Measurements from ENCODE around the gene SLC17A9.

DNA sequence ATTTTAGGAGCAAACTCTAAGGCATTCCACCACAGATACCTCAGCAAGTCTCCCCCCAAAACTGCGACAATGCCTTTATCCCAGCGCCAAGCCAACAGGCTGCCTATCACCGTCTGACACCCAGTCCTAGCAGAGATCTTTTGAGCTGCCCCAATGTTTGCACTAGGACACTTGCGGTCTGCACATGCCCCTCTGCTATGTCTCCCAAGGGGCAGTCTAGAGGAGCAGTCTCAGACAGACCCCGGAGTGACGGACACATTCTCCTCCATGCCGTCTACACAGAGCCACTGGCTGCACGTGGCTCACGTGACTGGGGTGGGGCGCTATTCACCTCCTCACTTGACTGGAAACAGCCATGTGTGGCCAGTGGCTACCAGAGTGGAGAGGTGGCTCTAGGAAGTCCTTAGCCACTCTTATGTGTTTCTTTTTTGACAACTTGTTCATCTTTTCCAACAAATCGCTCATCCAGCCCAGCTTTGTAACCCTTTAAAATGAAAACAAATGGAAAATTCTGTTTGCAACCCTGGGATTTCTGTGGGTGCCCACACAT lies 42.2 kb upstream of the SLC17A9 start:
- TF ChIP-seq, protein P1, sequence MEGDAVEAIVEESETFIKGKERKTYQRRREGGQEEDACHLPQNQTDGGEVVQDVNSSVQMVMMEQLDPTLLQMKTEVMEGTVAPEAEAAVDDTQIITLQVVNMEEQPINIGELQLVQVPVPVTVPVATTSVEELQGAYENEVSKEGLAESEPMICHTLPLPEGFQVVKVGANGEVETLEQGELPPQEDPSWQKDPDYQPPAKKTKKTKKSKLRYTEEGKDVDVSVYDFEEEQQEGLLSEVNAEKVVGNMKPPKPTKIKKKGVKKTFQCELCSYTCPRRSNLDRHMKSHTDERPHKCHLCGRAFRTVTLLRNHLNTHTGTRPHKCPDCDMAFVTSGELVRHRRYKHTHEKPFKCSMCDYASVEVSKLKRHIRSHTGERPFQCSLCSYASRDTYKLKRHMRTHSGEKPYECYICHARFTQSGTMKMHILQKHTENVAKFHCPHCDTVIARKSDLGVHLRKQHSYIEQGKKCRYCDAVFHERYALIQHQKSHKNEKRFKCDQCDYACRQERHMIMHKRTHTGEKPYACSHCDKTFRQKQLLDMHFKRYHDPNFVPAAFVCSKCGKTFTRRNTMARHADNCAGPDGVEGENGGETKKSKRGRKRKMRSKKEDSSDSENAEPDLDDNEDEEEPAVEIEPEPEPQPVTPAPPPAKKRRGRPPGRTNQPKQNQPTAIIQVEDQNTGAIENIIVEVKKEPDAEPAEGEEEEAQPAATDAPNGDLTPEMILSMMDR (conservative IDR thresholded peaks at IDR 0.05): no peak
- TF ChIP-seq EZH2 (IDR thresholded peaks at IDR 0.05; ENCODE audit: low read depth): no peak

Measured in PC-9 (cell line).